HG03103 (cell line): ENCODE data around the gene KCNG1.

ENCODE experiments used
- ATAC-seq: cut with Tn5 transposase; IDR thresholded peaks from one replicate; pipeline ENCODE4 v1.9.1; 2021; ENCODE audit warnings: low read depth; ENCODE audit not compliant: unreplicated experiment

KCNG1 gene

DNA sequence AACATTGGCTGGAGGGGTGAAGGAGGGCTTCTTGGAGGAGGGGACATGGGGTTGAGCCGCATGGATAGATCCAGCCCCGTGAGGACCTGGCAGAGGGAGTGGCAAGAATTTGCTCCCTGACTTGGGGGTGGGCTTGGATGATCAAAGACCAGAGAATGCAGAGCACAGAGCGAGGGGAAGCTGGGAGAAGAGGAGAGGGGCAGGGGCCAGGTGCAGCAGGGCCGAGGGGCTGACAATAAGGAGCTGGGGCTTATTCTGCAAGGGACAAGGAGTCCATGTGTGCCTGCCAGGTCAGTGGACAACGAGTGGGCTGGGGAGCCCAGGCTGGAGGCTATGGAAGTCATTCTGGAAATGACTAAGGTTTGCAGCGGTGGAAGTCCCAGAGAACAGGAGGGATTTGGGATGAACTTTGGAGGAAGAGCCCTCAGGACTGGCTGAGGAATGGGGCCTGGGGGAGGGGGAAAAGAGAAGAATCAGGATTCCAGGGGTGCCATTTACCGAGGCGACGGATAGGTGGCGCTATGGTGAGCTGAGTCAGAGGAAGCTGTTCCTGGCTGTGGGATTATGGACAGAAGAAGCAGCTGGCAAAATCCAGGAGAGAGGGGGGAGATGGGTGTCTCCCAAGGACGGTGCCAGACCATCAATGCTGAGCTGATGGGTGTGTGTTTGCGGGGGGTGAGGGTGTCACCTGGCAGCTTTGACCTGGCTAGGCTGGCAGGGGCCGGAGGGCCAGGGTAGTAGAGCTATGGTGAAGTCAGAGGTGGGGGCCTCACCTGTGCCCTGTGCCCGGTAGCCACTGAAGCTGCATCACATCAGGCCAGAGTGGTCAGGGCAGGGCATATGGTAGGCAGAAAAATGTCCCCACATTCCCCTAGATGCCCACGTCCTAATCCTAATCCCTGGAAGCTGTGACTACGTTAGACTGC, 7.8 kb downstream of the KCNG1 start:
- no peak for ATAC-seq

GRCh38 chr20:51013577-51014330, 9.2 kb downstream of the KCNG1 start:
- ATAC-seq, result no peak

GRCh38 chr20:51012357-51012756, 10.6 kb downstream of the KCNG1 start:
- no peak for ATAC-seq

DNA sequence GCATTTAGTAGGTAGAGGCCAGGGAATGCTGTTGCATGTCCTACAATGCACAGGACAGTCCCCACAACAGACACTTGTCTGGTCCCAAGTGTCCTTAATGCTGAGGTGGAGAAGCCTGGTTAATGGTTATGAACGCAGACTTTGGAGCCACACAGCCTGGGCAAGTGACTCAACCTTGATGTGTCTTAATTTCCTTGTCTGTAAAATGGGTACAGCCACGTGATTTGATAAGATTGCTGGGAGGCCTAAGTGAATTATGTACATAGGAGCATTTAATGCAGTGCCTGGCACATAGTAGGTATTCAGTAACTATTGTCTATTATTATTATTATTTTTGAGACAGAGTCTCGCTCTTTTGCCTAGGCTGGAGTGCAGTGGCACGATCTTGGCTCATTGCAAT, 11.4 kb downstream of the KCNG1 start:
- ATAC-seq, result no peak

DNA sequence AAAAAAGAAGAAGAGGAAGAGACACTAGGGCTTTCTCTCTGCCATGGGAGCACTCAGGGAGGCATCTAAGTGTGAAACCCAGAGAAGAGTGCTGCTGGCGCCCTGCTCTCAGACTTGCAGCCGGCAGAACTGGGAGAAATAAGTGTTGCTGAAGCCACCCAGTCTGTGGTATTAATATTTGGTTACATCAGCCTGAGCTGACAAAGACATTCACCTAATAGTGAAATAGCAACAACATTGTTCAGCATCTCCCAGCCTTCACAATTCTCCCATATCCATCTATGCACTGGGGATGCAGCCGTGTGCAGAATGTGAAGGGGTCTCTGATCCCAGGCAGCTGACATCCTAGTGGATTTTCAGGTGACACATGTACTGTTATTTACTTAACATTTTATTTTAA, 12.0 kb downstream of the KCNG1 start:
- ATAC-seq, result no peak

- ATAC-seq, result no peak
These were observed 12.9 kb downstream of the KCNG1 start for GRCh38 chr20:51010043-51010365.

DNA sequence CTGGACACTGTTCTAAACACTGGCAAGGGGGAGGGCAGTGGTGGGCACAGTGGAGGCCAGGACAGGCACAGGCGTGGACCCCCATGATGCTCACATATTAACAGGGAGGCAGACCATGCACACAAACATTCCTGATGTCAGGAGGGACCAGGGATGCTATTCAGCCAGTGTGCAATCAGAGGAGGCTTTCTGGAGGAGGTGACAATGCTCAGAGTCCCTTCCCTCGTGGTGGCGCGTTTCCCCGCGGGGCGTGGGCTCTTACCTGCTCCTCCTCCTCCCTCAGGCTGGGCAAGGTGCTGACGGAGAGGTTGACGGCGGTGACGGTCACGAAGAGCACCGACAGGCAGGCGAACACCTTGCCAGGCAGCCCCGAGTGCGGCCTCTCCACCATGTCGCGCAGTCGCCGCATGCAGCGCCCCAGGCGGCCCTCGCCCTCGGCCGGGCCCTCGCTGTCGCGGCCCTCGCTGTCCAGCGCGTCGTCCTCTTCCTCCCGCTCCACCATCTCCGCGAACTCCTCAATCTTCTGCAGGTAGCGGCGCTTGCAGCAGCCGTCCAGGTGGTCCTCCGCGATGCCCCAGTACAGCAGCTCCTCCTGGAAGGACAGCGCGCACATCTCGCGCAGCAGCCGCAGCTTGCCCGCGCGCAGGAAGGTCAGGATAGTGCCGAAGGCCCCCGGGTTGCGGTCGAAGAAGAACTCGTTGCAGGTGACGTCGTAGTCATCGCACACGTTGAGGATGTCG, 13.4 kb downstream of the KCNG1 start:
- ATAC-seq, result no peak

GRCh38 chr20:51008718-51009117, 14.2 kb downstream of the KCNG1 start:
- ATAC-seq, result no peak

DNA sequence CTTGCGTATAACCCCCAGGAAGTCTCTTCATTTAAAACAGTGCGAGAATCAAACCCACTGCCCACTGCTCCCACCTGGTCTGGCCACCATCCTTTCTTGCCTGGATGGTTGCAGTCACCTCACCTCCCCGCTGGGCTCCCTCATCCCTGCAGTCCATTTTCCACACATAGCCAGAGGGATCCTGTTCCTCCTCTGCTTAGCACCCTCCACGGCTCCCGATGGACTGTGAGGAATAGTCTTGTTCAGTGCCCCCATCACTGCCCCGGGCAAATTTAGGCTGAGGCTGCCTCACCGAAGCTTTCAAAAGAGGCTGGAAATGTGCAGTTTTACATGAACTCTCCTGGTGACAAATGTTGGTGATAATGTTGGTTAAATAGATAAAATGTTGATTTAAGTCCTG, 17.7 kb downstream of the KCNG1 start:
- ATAC-seq, result no peak

DNA sequence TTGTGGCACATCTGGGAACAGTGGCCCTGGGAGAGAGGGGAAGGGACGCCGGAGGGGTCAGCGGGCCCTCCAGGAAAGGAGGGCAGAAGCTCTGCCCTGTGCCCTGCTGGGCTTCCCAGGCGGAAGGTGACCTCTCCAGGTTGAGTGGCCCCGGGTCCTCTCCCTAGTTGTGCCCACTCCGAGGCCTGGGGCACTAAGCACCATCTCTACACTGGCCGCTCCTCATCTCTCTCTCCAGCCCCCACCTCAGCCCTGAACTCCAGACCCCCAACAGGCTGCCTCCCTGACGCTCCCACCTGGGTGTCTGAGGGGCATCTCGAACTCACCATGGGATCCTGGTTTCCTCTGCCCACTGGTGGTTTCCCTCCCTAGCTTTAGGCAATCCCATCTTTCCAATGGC, 18.1 kb downstream of the KCNG1 start:
- ATAC-seq, result no peak

DNA sequence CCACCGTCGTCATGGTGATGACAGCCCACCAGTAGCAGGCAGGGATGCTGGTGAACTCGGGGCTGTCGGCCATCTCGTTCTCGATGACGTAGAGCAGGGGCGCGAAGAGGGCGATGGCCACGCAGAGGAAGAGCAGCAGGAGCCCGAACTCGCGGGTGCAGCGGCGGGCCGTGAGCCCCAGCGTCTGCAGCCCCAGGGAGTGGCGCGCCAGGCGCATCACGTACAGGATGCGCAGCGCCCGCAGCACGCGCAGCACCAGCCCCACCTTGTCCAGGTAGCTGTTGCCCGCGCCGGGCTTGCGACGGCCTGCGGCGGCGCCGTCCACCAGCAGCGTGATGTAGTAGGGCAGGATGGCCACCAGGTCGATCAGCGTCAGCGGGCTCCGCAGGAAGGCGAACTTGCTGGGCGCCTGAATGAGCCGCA, 18.6 kb downstream of the KCNG1 start:
- no peak for ATAC-seq

- no peak for ATAC-seq
These were observed 19.2 kb downstream of the KCNG1 start for GRCh38 chr20:51003753-51004152.

- no peak for ATAC-seq
These were observed 20.3 kb downstream of the KCNG1 start for GRCh38 chr20:51002633-51003032.

- no peak for ATAC-seq
These were observed 21.3 kb downstream of the KCNG1 start for GRCh38 chr20:51001430-51002265.

DNA sequence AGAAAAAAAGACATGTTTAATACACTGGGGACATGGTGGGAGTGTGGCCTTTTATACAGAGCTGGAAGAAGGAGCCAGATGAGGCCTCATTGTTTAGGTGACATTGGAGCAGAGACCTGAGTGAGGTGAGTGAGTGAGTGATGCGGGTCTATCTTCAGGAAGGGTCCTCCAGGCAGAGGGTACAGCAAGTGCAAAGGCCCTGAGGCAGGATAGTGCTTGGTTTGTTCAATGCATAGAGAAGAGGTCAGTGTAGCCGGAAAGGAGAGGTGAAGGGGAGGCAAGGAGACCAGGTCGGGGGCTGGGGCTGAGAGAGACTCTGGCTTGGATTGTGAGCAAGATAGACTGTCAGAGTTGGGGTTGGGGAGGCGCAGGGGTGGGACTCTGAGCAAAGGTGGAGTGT, 23.6 kb downstream of the KCNG1 start:
- ATAC-seq, result no peak

- ATAC-seq, result no peak
These were observed 25.7 kb downstream of the KCNG1 start for GRCh38 chr20:50996901-50997865.

- no peak for ATAC-seq
These were observed 27.4 kb downstream of the KCNG1 start for GRCh38 chr20:50995506-50995905.

DNA sequence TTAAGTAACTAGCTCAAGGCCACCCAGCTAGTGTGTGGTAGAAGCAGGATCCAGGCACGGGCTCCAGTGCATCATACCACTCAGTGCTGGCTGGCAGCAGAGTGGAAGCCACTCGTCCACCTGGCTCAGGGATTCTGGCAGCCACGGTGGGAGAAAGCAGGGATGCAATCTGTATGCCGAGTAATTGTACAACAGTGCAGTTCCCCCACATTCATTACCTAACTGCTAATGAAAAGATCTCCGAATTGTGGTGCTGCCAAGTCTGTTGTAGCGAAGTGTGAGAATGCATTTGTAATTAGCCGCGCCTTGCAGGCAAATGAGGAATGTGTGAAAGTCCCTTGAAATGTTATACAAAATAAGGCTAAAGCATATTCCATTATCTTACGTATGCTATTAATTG, 29.0 kb downstream of the KCNG1 start:
- no peak for ATAC-seq

DNA sequence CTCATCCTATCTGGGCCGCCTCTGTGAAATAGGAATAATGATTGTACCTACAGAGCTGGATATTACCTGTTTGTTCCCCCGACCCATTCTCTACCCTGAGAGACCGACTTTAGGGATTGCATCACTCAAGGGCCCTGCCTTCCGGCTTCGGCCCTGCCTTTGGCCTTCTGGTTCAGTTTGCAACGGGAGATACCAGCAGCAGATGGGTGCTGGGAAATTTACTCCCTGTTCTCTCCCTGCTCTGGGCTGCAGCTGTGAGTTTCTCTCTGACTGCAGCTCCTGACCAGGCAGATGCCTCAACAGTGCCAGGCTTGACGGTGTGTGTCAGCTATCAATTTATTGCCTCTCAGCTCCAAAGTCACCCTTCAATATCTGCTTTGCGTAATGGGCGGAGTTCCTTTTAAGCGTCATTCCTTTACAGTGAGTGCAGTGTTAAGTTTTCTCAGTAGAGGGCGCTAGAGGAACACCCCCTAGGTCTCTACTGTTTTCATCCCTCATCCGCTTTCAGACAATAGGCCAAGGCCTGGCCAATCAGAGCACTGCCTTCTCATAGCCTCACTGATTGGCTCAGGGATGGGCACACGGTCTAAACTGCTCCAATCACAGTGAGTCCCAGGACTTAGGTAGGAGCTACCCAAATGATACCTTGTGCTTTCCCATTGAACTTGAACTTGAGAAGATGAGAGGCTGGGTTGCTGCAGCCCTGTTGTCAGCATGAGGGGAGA, 30.0 kb downstream of the KCNG1 start:
- ATAC-seq, result peak; percentile 87
